Transverse colon (tissue), 4 donors: ENCODE results near the gene STK17B.
"Not testable (repeated sequence)": the region's sequence is repeated elsewhere in the genome, so short reads cannot be mapped to it uniquely, and the experiment has no call there.

ENCODE experiments used
- POLR2A ChIP-seq: fragments of 450-650 bp; IDR thresholded peaks from one replicate; pipeline ENCODE4 v1.6.1; 2016; ENCODE audit warnings: antibody characterized with exemption, mild to moderate bottlenecking, moderate library complexity
- POLR2AphosphoS5 ChIP-seq, 3 donors: sonication (generic); formaldehyde crosslinking; IDR thresholded peaks; one replicate each; pipeline ENCODE4 v1.6.1; 2016; ENCODE audit warnings: antibody characterized with exemption in 3 of 3
- TF ChIP-seq, protein P1 (sequence below), 5 experiments: fragments of 200-600 bp in 3 of 5; fragments of 450-650 bp in 2 of 5; sonication (generic) in 3 of 5; IDR thresholded peaks; 1 replicate in 2 of 5; 2 replicates in 3 of 5; pipeline ENCODE4 v1.5.1; 2016 to 2017; ENCODE audit warnings: antibody characterized with exemption in 5 of 5, inconsistent platforms in 3 of 5, mild to moderate bottlenecking in 2 of 5, moderate library complexity in 1 of 5

DNA sequence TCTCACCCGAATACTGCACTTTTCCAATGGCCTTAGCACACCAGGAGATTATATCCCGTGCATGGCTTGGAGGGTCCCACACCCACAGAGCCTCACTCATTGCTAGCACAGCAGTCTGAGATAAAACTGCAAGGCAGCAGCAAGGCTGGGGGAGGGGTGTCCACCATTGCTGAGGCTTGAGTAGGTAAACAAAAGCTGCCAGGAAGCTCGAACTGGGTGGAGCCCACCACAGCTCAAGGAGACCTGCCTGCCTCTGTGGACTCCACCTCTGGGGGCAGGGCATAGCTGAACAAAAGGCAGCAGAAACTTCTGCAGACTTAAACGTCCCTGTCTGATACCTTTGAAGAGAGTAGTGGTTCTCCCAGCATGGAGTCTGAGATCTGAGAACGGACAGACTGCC lies 81.9 kb downstream of the STK17B start:
- TF ChIP-seq, protein P1, sequence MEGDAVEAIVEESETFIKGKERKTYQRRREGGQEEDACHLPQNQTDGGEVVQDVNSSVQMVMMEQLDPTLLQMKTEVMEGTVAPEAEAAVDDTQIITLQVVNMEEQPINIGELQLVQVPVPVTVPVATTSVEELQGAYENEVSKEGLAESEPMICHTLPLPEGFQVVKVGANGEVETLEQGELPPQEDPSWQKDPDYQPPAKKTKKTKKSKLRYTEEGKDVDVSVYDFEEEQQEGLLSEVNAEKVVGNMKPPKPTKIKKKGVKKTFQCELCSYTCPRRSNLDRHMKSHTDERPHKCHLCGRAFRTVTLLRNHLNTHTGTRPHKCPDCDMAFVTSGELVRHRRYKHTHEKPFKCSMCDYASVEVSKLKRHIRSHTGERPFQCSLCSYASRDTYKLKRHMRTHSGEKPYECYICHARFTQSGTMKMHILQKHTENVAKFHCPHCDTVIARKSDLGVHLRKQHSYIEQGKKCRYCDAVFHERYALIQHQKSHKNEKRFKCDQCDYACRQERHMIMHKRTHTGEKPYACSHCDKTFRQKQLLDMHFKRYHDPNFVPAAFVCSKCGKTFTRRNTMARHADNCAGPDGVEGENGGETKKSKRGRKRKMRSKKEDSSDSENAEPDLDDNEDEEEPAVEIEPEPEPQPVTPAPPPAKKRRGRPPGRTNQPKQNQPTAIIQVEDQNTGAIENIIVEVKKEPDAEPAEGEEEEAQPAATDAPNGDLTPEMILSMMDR (IDR thresholded peaks at IDR 0.05), result not testable (repeated sequence)
- not testable (repeated sequence) for TF ChIP-seq POLR2A; POLR2AphosphoS5 (IDR thresholded peaks at IDR 0.05)
